ENCODE data around the gene KLF3. TPM values are rescaled to one million over a fixed set of nuclear protein-coding genes. Genes with fewer than 3 reads are reported as not detected.

The KLF3 gene
- total RNA-seq, 1 donor from 2014 or later = 40.8 TPM

DNA sequence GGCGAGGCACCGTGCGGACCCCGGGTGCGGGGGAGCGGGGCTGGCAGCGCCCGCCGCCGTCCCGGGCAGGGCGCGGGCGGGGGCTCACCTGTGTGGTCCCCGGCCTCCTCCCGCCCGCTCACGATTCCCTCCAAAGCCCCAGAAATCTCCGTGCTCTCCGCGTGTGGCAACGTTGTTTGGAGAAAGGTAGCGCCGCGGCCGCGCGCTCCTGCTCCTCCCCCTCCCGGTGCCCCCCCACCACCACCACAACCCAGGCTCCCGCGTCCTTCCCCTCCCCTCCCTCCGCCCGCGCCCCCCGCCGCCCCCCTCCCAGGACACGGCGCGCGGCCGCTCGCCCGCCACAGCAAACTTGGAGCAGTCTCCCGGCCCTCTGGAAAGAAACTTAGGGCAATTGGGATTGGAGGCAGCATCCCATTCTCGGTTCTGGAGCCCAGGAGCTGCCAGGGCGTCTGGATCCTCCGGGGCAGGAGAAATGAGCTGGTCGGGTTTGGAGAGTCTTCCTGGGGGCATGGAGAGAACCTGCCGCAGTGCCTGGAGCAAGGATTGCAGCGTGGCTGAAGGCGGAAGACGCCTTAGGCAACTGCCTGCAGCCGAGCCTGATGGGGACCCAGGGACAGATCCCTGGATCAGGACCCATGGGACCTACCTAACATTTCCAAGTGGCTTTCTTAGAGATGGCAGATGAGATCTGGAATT is 855 bp downstream of the KLF3 start:
- H3K36me3 ChIP-seq (ENCODE audit: insufficient read depth, low read length) = no peaks in the 10 kb centered on the region
- peaks cover 24% of the 10 kb centered on the region for H3K4me1 Mint-ChIP-seq (ENCODE audit: low read depth, unreplicated experiment)
- H3K27ac Mint-ChIP-seq (ENCODE audit: unreplicated experiment) = peak overlapping the region; percentile 99
- no peaks in the 10 kb centered on the region for H4K20me1 ChIP-seq (ENCODE audit: insufficient read depth, low read length)
- FAIRE-seq = no peak
- H2AFZ ChIP-seq (ENCODE audit: low read depth, low read length) = no peak overlapping the region
- peaks cover 69% of the 10 kb centered on the region for H3K79me2 ChIP-seq (ENCODE audit: insufficient read depth, low read length)
- DNase-seq (ENCODE audit: low read depth) = peak; percentile 48
- H3K4me2 ChIP-seq (ENCODE audit: low read length) = peak overlapping the region; percentile 85
- TF ChIP-seq, protein P1, sequence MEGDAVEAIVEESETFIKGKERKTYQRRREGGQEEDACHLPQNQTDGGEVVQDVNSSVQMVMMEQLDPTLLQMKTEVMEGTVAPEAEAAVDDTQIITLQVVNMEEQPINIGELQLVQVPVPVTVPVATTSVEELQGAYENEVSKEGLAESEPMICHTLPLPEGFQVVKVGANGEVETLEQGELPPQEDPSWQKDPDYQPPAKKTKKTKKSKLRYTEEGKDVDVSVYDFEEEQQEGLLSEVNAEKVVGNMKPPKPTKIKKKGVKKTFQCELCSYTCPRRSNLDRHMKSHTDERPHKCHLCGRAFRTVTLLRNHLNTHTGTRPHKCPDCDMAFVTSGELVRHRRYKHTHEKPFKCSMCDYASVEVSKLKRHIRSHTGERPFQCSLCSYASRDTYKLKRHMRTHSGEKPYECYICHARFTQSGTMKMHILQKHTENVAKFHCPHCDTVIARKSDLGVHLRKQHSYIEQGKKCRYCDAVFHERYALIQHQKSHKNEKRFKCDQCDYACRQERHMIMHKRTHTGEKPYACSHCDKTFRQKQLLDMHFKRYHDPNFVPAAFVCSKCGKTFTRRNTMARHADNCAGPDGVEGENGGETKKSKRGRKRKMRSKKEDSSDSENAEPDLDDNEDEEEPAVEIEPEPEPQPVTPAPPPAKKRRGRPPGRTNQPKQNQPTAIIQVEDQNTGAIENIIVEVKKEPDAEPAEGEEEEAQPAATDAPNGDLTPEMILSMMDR (IDR thresholded peaks at IDR 0.05; ENCODE audit: insufficient read depth, low read depth, low read length) = no peak
- no peak for TF ChIP-seq EZH2 (IDR thresholded peaks at IDR 0.05; ENCODE audit: insufficient read depth, low read length)
- peak overlapping the region; percentile 99 for H3K4me3 Mint-ChIP-seq (ENCODE audit: unreplicated experiment)
- H3K27ac ChIP-seq (ENCODE audit: low read depth, low read length) = peak overlapping the region; percentile 96
- no peaks in the 10 kb centered on the region for H3K27me3 Mint-ChIP-seq (ENCODE audit: low read depth, unreplicated experiment)
- peaks cover 1% of the 10 kb centered on the region for H3K36me3 Mint-ChIP-seq (ENCODE audit: low read depth, unreplicated experiment)
- H3K9me3 ChIP-seq (ENCODE audit: insufficient read depth, low read depth, low read length) = no peaks in the 10 kb centered on the region
- no peaks in the 10 kb centered on the region for H3K27me3 ChIP-seq (ENCODE audit: insufficient read depth, low read length)
- H3K4me3 ChIP-seq (ENCODE audit: insufficient read depth, low read depth, low read length) = peak overlapping the region; percentile 88
- H3K4me1 ChIP-seq (ENCODE audit: insufficient read depth, low read length) = peaks cover 31% of the 10 kb centered on the region
- H3K9ac ChIP-seq (ENCODE audit: low read length) = peak overlapping the region; percentile 89
- peaks cover 2% of the 10 kb centered on the region for H3K9me3 Mint-ChIP-seq (ENCODE audit: unreplicated experiment)

DNA sequence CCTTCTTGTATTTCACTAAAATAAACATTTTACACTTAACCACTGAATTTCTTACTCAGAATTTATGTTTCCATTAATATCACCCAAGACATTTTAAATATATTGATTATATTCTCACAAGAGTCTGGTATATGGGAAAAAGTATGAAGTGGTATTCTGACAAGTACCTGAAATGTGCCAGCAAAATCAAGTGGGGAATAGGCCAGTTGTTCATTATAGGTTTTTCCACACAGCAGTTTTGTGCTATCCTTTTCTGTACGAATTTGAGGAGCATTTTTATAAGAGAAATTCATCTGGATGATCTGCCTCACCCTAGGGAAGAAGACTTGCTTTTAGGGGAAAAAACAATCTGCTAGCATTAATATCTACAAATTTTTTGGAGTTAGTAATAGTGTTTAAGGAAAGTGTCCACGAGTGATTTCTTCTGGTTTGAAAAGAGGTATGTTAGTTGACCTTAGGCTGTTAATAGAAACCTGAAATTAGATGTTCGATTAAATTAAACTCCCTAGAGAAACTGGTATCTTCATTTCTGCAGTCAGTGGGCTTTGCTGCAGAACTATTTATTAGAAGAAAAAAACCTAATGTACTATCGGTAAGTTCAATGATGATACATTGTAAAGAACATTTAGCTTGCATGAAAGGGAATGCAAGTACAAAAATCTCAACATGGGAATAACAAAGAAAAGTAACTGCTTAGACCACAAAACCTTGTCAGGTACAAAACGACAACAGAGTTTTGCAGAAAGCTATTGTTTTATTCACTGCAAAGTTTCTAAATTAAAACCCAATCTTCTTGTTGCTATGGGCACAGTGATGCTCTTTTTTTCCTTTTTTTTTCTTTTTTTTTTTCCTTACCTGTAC is 1.8 kb downstream of the KLF3 start:
- DNase-seq (ENCODE audit: low read depth) (no peak), FAIRE-seq (no peak)
- peak overlapping the region; percentile 89 for H3K9ac ChIP-seq (ENCODE audit: low read length)
- Mint-ChIP-seq H3K9me3 (ENCODE audit: unreplicated experiment) (peaks cover under 1% of the 10 kb centered on the region), H3K4me1 (ENCODE audit: low read depth, unreplicated experiment) (peaks cover 33% of the 10 kb centered on the region), H3K27ac (ENCODE audit: unreplicated experiment) (peak overlapping the region; percentile 99), H3K27me3 (ENCODE audit: low read depth, unreplicated experiment) (no peaks in the 10 kb centered on the region), H3K4me3 (ENCODE audit: unreplicated experiment) (peak overlapping the region; percentile 99), H3K36me3 (ENCODE audit: low read depth, unreplicated experiment) (peaks cover 1% of the 10 kb centered on the region)
- H3K4me1 ChIP-seq (ENCODE audit: insufficient read depth, low read length) = peaks cover 39% of the 10 kb centered on the region
- H3K4me3 ChIP-seq (ENCODE audit: insufficient read depth, low read depth, low read length) = peak overlapping the region; percentile 88
- H3K36me3 ChIP-seq (ENCODE audit: insufficient read depth, low read length) = peaks cover 2% of the 10 kb centered on the region
- no peaks in the 10 kb centered on the region for H3K27me3 ChIP-seq (ENCODE audit: insufficient read depth, low read length)
- H3K27ac ChIP-seq (ENCODE audit: low read depth, low read length) = peak overlapping the region; percentile 96
- H3K9me3 ChIP-seq (ENCODE audit: insufficient read depth, low read depth, low read length) = no peaks in the 10 kb centered on the region
- H3K79me2 ChIP-seq (ENCODE audit: insufficient read depth, low read length) = peaks cover 79% of the 10 kb centered on the region
- peaks cover 8% of the 10 kb centered on the region for H4K20me1 ChIP-seq (ENCODE audit: insufficient read depth, low read length)
- TF ChIP-seq, protein P1 (IDR thresholded peaks at IDR 0.05; ENCODE audit: insufficient read depth, low read depth, low read length) = no peak
- TF ChIP-seq EZH2 (IDR thresholded peaks at IDR 0.05; ENCODE audit: insufficient read depth, low read length) = no peak
- no peak overlapping the region for H2AFZ ChIP-seq (ENCODE audit: low read depth, low read length)
- H3K4me2 ChIP-seq (ENCODE audit: low read length) = peak overlapping the region; percentile 85

Data from astrocyte (in vitro differentiated cells and primary cell).